DOHH2 (cell line): ENCODE results near the gene SPINT2.

ENCODE experiments used
- H3F3A ChIP-seq: fragments of 200-600 bp; sonication (generic), shearing (Covaris generic); 2 replicates; pipeline ENCODE4 v1.6.0; 2016; ENCODE audit warnings: antibody characterized with exemption, mild to moderate bottlenecking; ENCODE audit not compliant: control insufficient read depth, insufficient read depth
- H3K27ac ChIP-seq: fragments of 200-600 bp; sonication (generic); 2 replicates; pipeline ENCODE4 v1.5.1; 2014; ENCODE audit warnings: low read depth, mild to moderate bottlenecking, low read length, moderate library complexity
- H3K27me3 ChIP-seq: fragments of 200-600 bp; sonication (generic); 2 replicates; pipeline ENCODE4 v1.6.1; 2014; ENCODE audit warnings: mild to moderate bottlenecking, low read length, mixed read lengths; ENCODE audit not compliant: control insufficient read depth
- H3K36me3 ChIP-seq: fragments of 200-600 bp; sonication (generic); 2 replicates; pipeline ENCODE4 v1.6.1; 2014; ENCODE audit warnings: mild to moderate bottlenecking, low read length, moderate library complexity, mixed read lengths; ENCODE audit not compliant: control insufficient read depth
- H3K4me1 ChIP-seq: fragments of 200-600 bp; sonication (generic); 2 replicates; pipeline ENCODE4 v1.6.1; 2014; ENCODE audit warnings: mild to moderate bottlenecking, low read length, mixed read lengths; ENCODE audit not compliant: control insufficient read depth
- H3K4me2 ChIP-seq: fragments of 200-600 bp; sonication (generic); 2 replicates; pipeline ENCODE4 v1.6.0; 2014; ENCODE audit warnings: mild to moderate bottlenecking, low read length, moderate library complexity
- H3K4me3 ChIP-seq: fragments of 200-600 bp; sonication (generic); 2 replicates; pipeline ENCODE4 v1.5.1; 2014; ENCODE audit warnings: mild to moderate bottlenecking, low read length, mixed read lengths
- H3K79me2 ChIP-seq: fragments of 200-600 bp; sonication (generic); 2 replicates; pipeline ENCODE4 v1.6.1; 2014; ENCODE audit warnings: mild to moderate bottlenecking, low read length, mixed read lengths; ENCODE audit not compliant: control insufficient read depth
- H3K9me2 ChIP-seq: fragments of 200-600 bp; sonication (generic); replicated peaks from 2 replicates; pipeline ENCODE4 v1.6.1; 2014; ENCODE audit warnings: mild to moderate bottlenecking, low read length, mixed read lengths; ENCODE audit not compliant: control insufficient read depth
- H3K9me3 ChIP-seq: fragments of 200-600 bp; sonication (generic); 2 replicates; pipeline ENCODE4 v1.6.1; 2014; ENCODE audit warnings: antibody characterized with exemption, low read length, mixed read lengths; ENCODE audit not compliant: control insufficient read depth, insufficient read depth
- H4K20me1 ChIP-seq: fragments of 200-600 bp; sonication (generic); 2 replicates; pipeline ENCODE4 v1.6.0; 2014; ENCODE audit warnings: low read depth, mild to moderate bottlenecking, antibody characterized with exemption, low read length, moderate library complexity; ENCODE audit not compliant: control insufficient read depth, insufficient read depth
- CTCF ChIP-seq: fragments of 200-600 bp; sonication (generic); IDR thresholded peaks from one replicate; pipeline ENCODE4 v1.5.1; 2014; ENCODE audit warnings: antibody characterized with exemption, mild to moderate bottlenecking, low read depth, low read length; ENCODE audit not compliant: poor library complexity, severe bottlenecking
- EZH2phosphoT487 ChIP-seq: fragments of 200-600 bp; sonication (generic); IDR thresholded peaks from 2 replicates; pipeline ENCODE4 v1.6.1; 2017; ENCODE audit warnings: borderline replicate concordance, mild to moderate bottlenecking, antibody characterized with exemption, low read length, moderate library complexity, mixed read lengths

SPINT2 gene

GRCh38 chr19:38278751-38279150 is 14.4 kb downstream of the SPINT2 start:
- TF ChIP-seq EZH2phosphoT487 (no peak), CTCF (no peak)
- no peaks in the 10 kb centered on the region for H3K36me3 ChIP-seq
- H3K4me1 ChIP-seq: 0 out of 2 replicates have a peak, but pooled peaks cover 4% of the 10 kb centered on the region
- H3K27me3 ChIP-seq: no peaks in the 10 kb centered on the region
- no peak overlapping the region for H3K4me2 ChIP-seq
- H3F3A ChIP-seq: no peaks in the 10 kb centered on the region
- no peaks in the 10 kb centered on the region for H4K20me1 ChIP-seq
- H3K9me3 ChIP-seq: no peaks in the 10 kb centered on the region
- H3K79me2 ChIP-seq: no peaks in the 10 kb centered on the region
- H3K27ac ChIP-seq: no peak overlapping the region
- no peak overlapping the region for H3K4me3 ChIP-seq
- no peaks in the 10 kb centered on the region for H3K9me2 ChIP-seq

- no peaks in the 10 kb centered on the region for H4K20me1 ChIP-seq
- H3K36me3 ChIP-seq: no peaks in the 10 kb centered on the region
- H3K4me3 ChIP-seq: no peak overlapping the region
- H3K27me3 ChIP-seq: no peaks in the 10 kb centered on the region
- no peak for TF ChIP-seq EZH2phosphoT487
- no peak for TF ChIP-seq CTCF
- H3K4me1 ChIP-seq: peaks cover 15% of the 10 kb centered on the region
- H3K4me2 ChIP-seq: no peak overlapping the region
- no peak overlapping the region for H3K27ac ChIP-seq
- H3K9me2 ChIP-seq: no peaks in the 10 kb centered on the region
- H3K79me2 ChIP-seq: no peaks in the 10 kb centered on the region
- no peaks in the 10 kb centered on the region for H3F3A ChIP-seq
- H3K9me3 ChIP-seq: no peaks in the 10 kb centered on the region
Measured at GRCh38 chr19:38280030-38280921, 15.9 kb downstream of the SPINT2 start.

GRCh38 chr19:38281811-38282566 is 17.6 kb downstream of the SPINT2 start:
- no peaks in the 10 kb centered on the region for H3K79me2 ChIP-seq
- H3K27ac ChIP-seq: no peak overlapping the region
- no peaks in the 10 kb centered on the region for H3F3A ChIP-seq
- no peaks in the 10 kb centered on the region for H3K9me2 ChIP-seq
- no peaks in the 10 kb centered on the region for H4K20me1 ChIP-seq
- no peaks in the 10 kb centered on the region for H3K36me3 ChIP-seq
- H3K4me3 ChIP-seq: no peak overlapping the region
- no peaks in the 10 kb centered on the region for H3K9me3 ChIP-seq
- no peak overlapping the region for H3K4me2 ChIP-seq
- no peaks in the 10 kb centered on the region for H3K27me3 ChIP-seq
- H3K4me1 ChIP-seq: peaks cover 15% of the 10 kb centered on the region
- TF ChIP-seq EZH2phosphoT487 (no peak), CTCF (no peak)
